RWPE2 (cell line): ENCODE measurements around the gene IL25.

Experiments used
- ATAC-seq: fragments of 200-7000 bp; cut with Tn5 transposase; 3 replicates; pipeline ENCODE4 v1.9.1; 2021; ENCODE audit warnings: low read depth
- DNase-seq: peaks from one replicate; pipeline ENCODE4 v3.0.0-alpha.2; 2020; ENCODE audit warnings: low spot score
- H3K27ac ChIP-seq: fragments of 450-650 bp; 2 replicates; pipeline ENCODE4 v1.5.1; 2017; ENCODE audit warnings: mild to moderate bottlenecking; ENCODE audit not compliant: poor library complexity, severe bottlenecking
- H3K27me3 ChIP-seq: fragments of 250-450 bp; sonication (Bioruptor Pico); 2 replicates; pipeline ENCODE4 v1.5.1; 2021; ENCODE audit warnings: mild to moderate bottlenecking, moderate library complexity; ENCODE audit not compliant: insufficient read depth, poor library complexity, severe bottlenecking
- H3K36me3 ChIP-seq: fragments of 250-450 bp; sonication (Bioruptor Pico); 2 replicates; pipeline ENCODE4 v1.5.1; 2020; ENCODE audit warnings: low read depth, mild to moderate bottlenecking, moderate library complexity
- H3K4me1 ChIP-seq: fragments of 250-450 bp; sonication (Bioruptor Pico); 2 replicates; pipeline ENCODE4 v1.5.1; 2021; ENCODE audit warnings: mild to moderate bottlenecking, moderate library complexity; ENCODE audit not compliant: insufficient read depth, poor library complexity, severe bottlenecking
- H3K4me3 ChIP-seq: fragments of 250-450 bp; sonication (Bioruptor Pico); 2 replicates; pipeline ENCODE4 v1.5.1; 2021; ENCODE audit warnings: mild to moderate bottlenecking, moderate library complexity; ENCODE audit not compliant: severe bottlenecking
- H3K9me3 ChIP-seq: fragments of 250-450 bp; sonication (Bioruptor Pico); 2 replicates; pipeline ENCODE4 v1.5.1; 2021; ENCODE audit warnings: mild to moderate bottlenecking, moderate library complexity; ENCODE audit not compliant: severe bottlenecking
- TF ChIP-seq, protein P1 (sequence below): fragments of 450-650 bp; IDR thresholded peaks from one replicate; pipeline ENCODE4 v1.5.1; 2017; ENCODE audit warnings: mild to moderate bottlenecking, moderate library complexity; ENCODE audit not compliant: poor library complexity, severe bottlenecking

The IL25 gene

DNA sequence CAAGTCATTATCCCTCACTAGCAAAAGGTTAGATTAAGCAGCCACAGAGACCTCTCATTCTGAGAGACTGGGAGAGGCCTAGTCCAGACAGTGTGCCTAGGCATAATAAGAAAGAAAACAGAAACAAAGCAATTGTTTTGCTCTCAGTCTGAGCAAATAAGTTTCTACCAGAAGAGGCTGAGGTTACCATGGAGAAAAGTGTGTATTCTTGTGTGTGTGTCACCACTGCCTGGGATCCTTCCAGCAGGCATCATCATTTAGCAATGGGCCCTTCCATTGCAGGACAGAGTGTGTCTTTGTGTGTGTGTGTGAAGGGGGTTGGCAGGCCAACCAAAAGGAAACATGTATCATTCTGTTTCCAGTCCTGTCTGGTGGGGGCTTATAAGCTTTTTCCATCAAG lies 11.3 kb upstream of the IL25 start:
- H3K4me1 ChIP-seq, result no peaks in the 10 kb centered on the region
- DNase-seq, result no peak
- no peak overlapping the region for H3K4me3 ChIP-seq
- TF ChIP-seq, protein P1, sequence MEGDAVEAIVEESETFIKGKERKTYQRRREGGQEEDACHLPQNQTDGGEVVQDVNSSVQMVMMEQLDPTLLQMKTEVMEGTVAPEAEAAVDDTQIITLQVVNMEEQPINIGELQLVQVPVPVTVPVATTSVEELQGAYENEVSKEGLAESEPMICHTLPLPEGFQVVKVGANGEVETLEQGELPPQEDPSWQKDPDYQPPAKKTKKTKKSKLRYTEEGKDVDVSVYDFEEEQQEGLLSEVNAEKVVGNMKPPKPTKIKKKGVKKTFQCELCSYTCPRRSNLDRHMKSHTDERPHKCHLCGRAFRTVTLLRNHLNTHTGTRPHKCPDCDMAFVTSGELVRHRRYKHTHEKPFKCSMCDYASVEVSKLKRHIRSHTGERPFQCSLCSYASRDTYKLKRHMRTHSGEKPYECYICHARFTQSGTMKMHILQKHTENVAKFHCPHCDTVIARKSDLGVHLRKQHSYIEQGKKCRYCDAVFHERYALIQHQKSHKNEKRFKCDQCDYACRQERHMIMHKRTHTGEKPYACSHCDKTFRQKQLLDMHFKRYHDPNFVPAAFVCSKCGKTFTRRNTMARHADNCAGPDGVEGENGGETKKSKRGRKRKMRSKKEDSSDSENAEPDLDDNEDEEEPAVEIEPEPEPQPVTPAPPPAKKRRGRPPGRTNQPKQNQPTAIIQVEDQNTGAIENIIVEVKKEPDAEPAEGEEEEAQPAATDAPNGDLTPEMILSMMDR, result no peak
- H3K36me3 ChIP-seq, result no peaks in the 10 kb centered on the region; the same call in 1 of the 2 replicates
- ATAC-seq, result no peak
- H3K27me3 ChIP-seq, result no peaks in the 10 kb centered on the region
- H3K9me3 ChIP-seq, result no peaks in the 10 kb centered on the region
- no peak overlapping the region for H3K27ac ChIP-seq

DNA sequence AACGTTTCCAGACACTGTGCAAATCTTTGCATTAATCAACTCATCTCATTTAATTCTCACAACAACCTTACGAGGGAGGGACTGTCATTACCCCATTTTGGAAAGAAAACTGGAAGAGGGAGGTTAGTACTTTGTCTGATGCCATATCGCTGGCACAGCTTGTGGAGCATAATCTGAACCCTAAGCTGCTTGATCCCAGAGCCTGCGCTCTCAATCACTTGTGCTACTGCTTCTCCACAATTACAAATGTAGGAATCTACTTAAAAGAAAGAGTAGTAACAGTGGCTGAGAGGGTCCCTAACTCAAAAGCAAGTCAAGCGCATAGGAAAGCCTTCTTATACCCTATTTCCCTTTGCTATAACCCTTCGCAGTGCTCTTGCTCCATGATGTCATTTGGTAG lies 10.8 kb upstream of the IL25 start:
- no peak overlapping the region for H3K27ac ChIP-seq
- TF ChIP-seq, protein P1, result no peak
- peak; percentile 11 for DNase-seq
- peaks cover 4% of the 10 kb centered on the region for H3K4me1 ChIP-seq
- H3K4me3 ChIP-seq, result no peak overlapping the region
- no peak for ATAC-seq
- H3K27me3 ChIP-seq, result no peaks in the 10 kb centered on the region
- H3K36me3 ChIP-seq, result no peaks in the 10 kb centered on the region; the same call in 1 of the 2 replicates
- no peaks in the 10 kb centered on the region for H3K9me3 ChIP-seq

- H3K4me3 ChIP-seq, result no peak overlapping the region
- no peaks in the 10 kb centered on the region for H3K9me3 ChIP-seq
- TF ChIP-seq, protein P1, result peak; percentile 10
- H3K27ac ChIP-seq, result no peak overlapping the region
- ATAC-seq, result no peak
- H3K36me3 ChIP-seq, result no peaks in the 10 kb centered on the region; the same call in 1 of the 2 replicates
- no peaks in the 10 kb centered on the region for H3K27me3 ChIP-seq
- peaks cover 6% of the 10 kb centered on the region for H3K4me1 ChIP-seq
- peak; percentile 17 for DNase-seq
Measured at GRCh38 chr14:23362200-23362599, 10.4 kb upstream of the IL25 start.

GRCh38 chr14:23364164-23365035 lies 8.2 kb upstream of the IL25 start:
- DNase-seq (peak; percentile 57), ATAC-seq (no peak)
- Histone ChIP-seq H3K4me3 (peak overlapping the region; percentile 45), H3K36me3 (no peaks in the 10 kb centered on the region; the same call in 1 of the 2 replicates), H3K27me3 (no peaks in the 10 kb centered on the region), H3K9me3 (no peaks in the 10 kb centered on the region), H3K4me1 (peaks cover 6% of the 10 kb centered on the region), H3K27ac (no peak overlapping the region)
- TF ChIP-seq, protein P1, result no peak
